H1 (cell line): ENCODE measurements around the gene PLAAT2. TPM values are rescaled to one million over a fixed set of nuclear protein-coding genes. Genes with fewer than 3 reads are reported as not detected.

Experiments
- CTCF ChIA-PET: fragments of 300-600 bp; sonication (Branson Sonifier 250); formaldehyde crosslinking; loops from one replicate; lab custom pipeline; 2021; ENCODE audit not compliant: partially characterized antibody; lab: Charles Lee
- POLR2A ChIA-PET: fragments of 300-600 bp; sonication (Branson Sonifier 250); formaldehyde crosslinking; loops from one replicate; lab custom pipeline; 2021; ENCODE audit warnings: inconsistent platforms; ENCODE audit not compliant: partially characterized antibody; lab: Charles Lee
- DNase-seq, 2 experiments: peaks; one replicate each; pipeline versions ENCODE4 v3.0.0 to v3.0.0-alpha.2; 2010 to 2022; ENCODE audit warnings: low spot score in 2 of 2, low read depth in 1 of 2, mixed read lengths in 1 of 2
- FAIRE-seq: peaks from 2 replicates; lab custom pipeline; 2011; peaks lifted over from hg19 to GRCh38; lab: Jason Lieb, UNC
- H2AFZ ChIP-seq: 2 replicates; pipeline ENCODE4 v1.8.1; 2012; ENCODE audit warnings: low read length, inconsistent platforms
- H2AK5ac ChIP-seq: 2 replicates; pipeline ENCODE4 v1.6.1; 2013; ENCODE audit warnings: low read depth, low read length
- H2BK120ac ChIP-seq: replicated peaks from 2 replicates; pipeline ENCODE3; 2013; ENCODE audit warnings: low read depth, low read length, inconsistent platforms
- H2BK12ac ChIP-seq: 2 replicates; pipeline ENCODE4 v1.6.1; 2013; ENCODE audit warnings: low read depth, low read length
- H2BK15ac ChIP-seq: 2 replicates; pipeline ENCODE4 v1.6.1; 2013; ENCODE audit warnings: low read length
- H2BK20ac ChIP-seq: 2 replicates; pipeline ENCODE4 v1.6.1; 2013; ENCODE audit warnings: low read length
- H2BK5ac ChIP-seq: 2 replicates; pipeline ENCODE4 v1.6.1; 2013; ENCODE audit warnings: low read depth, low read length
- H3K14ac ChIP-seq: 2 replicates; pipeline ENCODE4 v1.6.1; 2013; ENCODE audit warnings: inconsistent platforms; ENCODE audit not compliant: insufficient read length
- H3K18ac ChIP-seq: 2 replicates; pipeline ENCODE4 v1.6.1; 2013; ENCODE audit warnings: low read length; ENCODE audit errors: extremely low read depth
- H3K23ac ChIP-seq: 2 replicates; pipeline ENCODE4 v1.6.1; 2013; ENCODE audit warnings: inconsistent platforms; ENCODE audit not compliant: insufficient read length
- H3K23me2 ChIP-seq: 2 replicates; pipeline ENCODE4 v1.6.1; 2013; ENCODE audit warnings: low read depth, low read length
- H3K27ac ChIP-seq: 2 replicates; pipeline ENCODE4 v1.6.1; 2011; ENCODE audit warnings: low read depth, low read length, inconsistent platforms
- H3K27me3 ChIP-seq, 4 experiments: replicated peaks in 1 of 4; 1 replicate in 1 of 4; 2 replicates in 3 of 4; pipeline versions ENCODE4 v1.6.1 to v1.8.1; 2011 to 2013; ENCODE audit warnings: low read length in 3 of 4, mild to moderate bottlenecking in 3 of 4, inconsistent platforms in 2 of 4, mixed read lengths in 2 of 4, moderate library complexity in 1 of 4; ENCODE audit not compliant: control insufficient read depth in 3 of 4, insufficient read depth in 3 of 4; ENCODE audit errors: extremely low read depth in 1 of 4
- H3K36me3 ChIP-seq, 4 experiments: 2 replicates each; pipeline versions ENCODE4 v1.6.1 to v1.8.1; 2011 to 2013; ENCODE audit warnings: mild to moderate bottlenecking in 4 of 4, low read length in 3 of 4, moderate library complexity in 2 of 4, control low read depth in 1 of 4, inconsistent platforms in 1 of 4; ENCODE audit not compliant: insufficient read depth in 4 of 4, control insufficient read depth in 2 of 4
- H3K4ac ChIP-seq: replicated peaks from 2 replicates; pipeline ENCODE3; 2013; ENCODE audit warnings: low read length, low read depth, mixed read lengths, inconsistent platforms; ENCODE audit not compliant: insufficient read length
- H3K4me1 ChIP-seq, 4 experiments: replicated peaks in 1 of 4; 1 replicate in 1 of 4; 2 replicates in 3 of 4; pipeline versions ENCODE4 v1.6.1 to v1.8.1; 2011 to 2013; ENCODE audit warnings: low read length in 3 of 4, inconsistent platforms in 2 of 4, mixed read lengths in 1 of 4; ENCODE audit not compliant: insufficient read depth in 4 of 4, control insufficient read depth in 3 of 4
- H3K4me2 ChIP-seq, 2 experiments: 2 replicates each; pipeline versions ENCODE4 v1.6.1 to v1.8.1; 2011 to 2013; ENCODE audit warnings: low read depth in 2 of 2, low read length in 2 of 2, control low read depth in 1 of 2, inconsistent platforms in 1 of 2, mild to moderate bottlenecking in 1 of 2; ENCODE audit not compliant: insufficient read depth in 1 of 2
- H3K4me3 ChIP-seq, 4 experiments: fragments of 200-600, 300-600 bp in 1 of 4; sonication (generic), shearing (Covaris generic), sonication (Bioruptor Twin) in 1 of 4; 2 replicates each; pipeline versions ENCODE4 v1.5.1 to v1.8.1; 2011 to 2016; ENCODE audit warnings: low read length in 4 of 4, low read depth in 3 of 4, control low read depth in 2 of 4, inconsistent platforms in 2 of 4, mild to moderate bottlenecking in 2 of 4, mixed read lengths in 1 of 4, moderate library complexity in 1 of 4; ENCODE audit not compliant: insufficient read depth in 2 of 4; ENCODE audit errors: extremely low read depth in 1 of 4
- H3K56ac ChIP-seq: replicated peaks from 2 replicates; pipeline ENCODE3; 2013; ENCODE audit warnings: low read depth, mild to moderate bottlenecking, mixed read lengths, low read length, inconsistent platforms; ENCODE audit not compliant: insufficient read length
- H3K79me1 ChIP-seq: 2 replicates; pipeline ENCODE4 v1.6.1; 2013; ENCODE audit warnings: low read depth, low read length, control low read depth
- H3K79me2 ChIP-seq, 2 experiments: 2 replicates each; pipeline versions ENCODE4 v1.6.1 to v1.8.1; 2012 to 2013; ENCODE audit warnings: low read length in 2 of 2, mild to moderate bottlenecking in 2 of 2, inconsistent platforms in 1 of 2; ENCODE audit not compliant: insufficient read depth in 2 of 2, control insufficient read depth in 1 of 2
- H3K9ac ChIP-seq, 4 experiments: replicated peaks in 1 of 4; 1 replicate in 1 of 4; 2 replicates in 3 of 4; pipeline versions ENCODE4 v1.6.1 to v1.8.1; 2011 to 2013; ENCODE audit warnings: low read depth in 3 of 4, low read length in 3 of 4, control low read depth in 2 of 4, mild to moderate bottlenecking in 2 of 4, moderate library complexity in 2 of 4, inconsistent platforms in 1 of 4; ENCODE audit errors: extremely low read depth in 1 of 4
- H3K9me3 ChIP-seq, 2 experiments: 2 replicates each; pipeline versions ENCODE4 v1.6.1 to v1.8.1; 2012 to 2013; ENCODE audit warnings: mild to moderate bottlenecking in 2 of 2, moderate library complexity in 2 of 2, control low read depth in 1 of 2, inconsistent platforms in 1 of 2, low read depth in 1 of 2, low read length in 1 of 2, mixed read lengths in 1 of 2; ENCODE audit not compliant: insufficient read depth in 2 of 2
- H4K20me1 ChIP-seq, 2 experiments: replicated peaks in 1 of 2; 2 replicates each; pipeline versions ENCODE3 to v1.8.1; 2011 to 2013; ENCODE audit warnings: inconsistent platforms in 2 of 2, low read length in 2 of 2, mild to moderate bottlenecking in 1 of 2; ENCODE audit not compliant: insufficient read depth in 2 of 2, control insufficient read depth in 1 of 2
- H4K5ac ChIP-seq: 2 replicates; pipeline ENCODE4 v1.6.1; 2013; ENCODE audit warnings: low read length, low read depth, mixed read lengths, inconsistent platforms; ENCODE audit not compliant: insufficient read length
- H4K8ac ChIP-seq: 2 replicates; pipeline ENCODE4 v1.8.0; 2013; ENCODE audit warnings: mild to moderate bottlenecking, moderate library complexity, low read length, inconsistent platforms; ENCODE audit not compliant: insufficient read depth; ENCODE audit errors: extremely low read depth
- H4K91ac ChIP-seq: replicated peaks from 2 replicates; pipeline ENCODE3; 2013; ENCODE audit warnings: low read length, mixed read lengths, inconsistent platforms; ENCODE audit not compliant: insufficient read length
- CTCF ChIP-seq, 3 experiments: IDR thresholded peaks; 1 replicate in 2 of 3; 2 replicates in 1 of 3; pipeline versions ENCODE4 v1.5.1 to v1.6.1; 2011; ENCODE audit warnings: low read length in 3 of 3, mild to moderate bottlenecking in 3 of 3, inconsistent platforms in 2 of 3, low read depth in 1 of 3, moderate library complexity in 1 of 3; ENCODE audit not compliant: insufficient read depth in 1 of 3; ENCODE audit errors: control extremely low read depth in 1 of 3
- RAD21 ChIP-seq, 2 experiments: IDR thresholded peaks in 1 of 2; conservative IDR thresholded peaks in 1 of 2; 2 replicates each; pipeline ENCODE4 v1.6.1; 2011; ENCODE audit warnings: low read depth in 2 of 2, low read length in 2 of 2, improper control_type of control experiment in 1 of 2, inconsistent platforms in 1 of 2, mild to moderate bottlenecking in 1 of 2, moderate library complexity in 1 of 2
- TBP ChIP-seq: IDR thresholded peaks from 2 replicates; pipeline ENCODE4 v1.6.1; 2011; ENCODE audit warnings: low read depth, low read length, improper control_type of control experiment
- YY1 ChIP-seq: IDR thresholded peaks from 2 replicates; pipeline ENCODE4 v1.6.1; 2011; ENCODE audit warnings: low read depth, mild to moderate bottlenecking, low read length
- WGBS, 2 experiments: shearing (Covaris generic) in 1 of 2; methylation state at CpG; one replicate each; pipeline versions ENCODE4 v1.1.6 to v1.1.7; 2013 to 2015; ENCODE audit warnings: low lambda C conversion rate in 2 of 2, mixed read lengths in 2 of 2, inconsistent platforms in 1 of 2, low coverage in 1 of 2, missing lambda C conversion rate in 1 of 2; ENCODE audit not compliant: insufficient replicate concordance in 2 of 2, insufficient coverage in 1 of 2, insufficient read length in 1 of 2; ENCODE audit errors: extremely low coverage in 1 of 2, missing lambda C conversion rate in 1 of 2; 5-methylcytosine and 5-hydroxymethylcytosine counted together
- polyA plus RNA-seq, 7 experiments: library from polyadenylated mRNA; depleted of rRNA in 3 of 7; stranded (reverse) in 5 of 7; unstranded in 2 of 7; fragments of >200 nt in 5 of 7; fragments of 200-250 nt in 2 of 7; gene quantifications; 1 replicate in 5 of 7; 2 replicates in 1 of 7; 4 replicates in 1 of 7; pipeline versions ENCODE4 v1.2.1 to v1.2.3, GENCODE V29; 2011 to 2013; ENCODE audit warnings: missing spikeins in 2 of 7, mixed read lengths in 2 of 7
- total RNA-seq: library from RNA; stranded (reverse); fragmentation: NEBNext Ultra II Directional; extraction: Animal tissue kit (Norgen Biotek cat#: 25700); gene quantifications from 2 replicates; pipeline ENCODE4 v1.2.1, GENCODE V29; 2021

Gene PLAAT2
- total and polyA plus RNA-seq, 2 of the 8 experiments (the other 6 are each of a cell fraction or from before 2014, with no cell fraction given): 0.39 TPM; not detected in 1

GRCh38 chr11:63508009-63508408 lies 55.2 kb downstream of the PLAAT2 start:
- no peak for FAIRE-seq
- no peak overlapping the region for H3K4me3 ChIP-seq
- 94% methylated on average over 3 of the region's 3 CpGs; no CpG with 5 or more reads in 1 of the 2 experiments for WGBS, 2 experiments
- no peak overlapping the region for H3K4ac ChIP-seq
- H3K23ac ChIP-seq: no peak overlapping the region
- H2AK5ac ChIP-seq: no peak overlapping the region
- H3K79me2 ChIP-seq: no peaks in the 10 kb centered on the region
- H3K4me2 ChIP-seq: no peak overlapping the region
- H4K5ac ChIP-seq: no peak overlapping the region
- ChIA-PET POLR2A (interaction anchor here (0.9 to 1.3 kb wide), 5 partner anchors 9 to 29 kb away, joined by 3 to 4 read pairs (median 3); partner anchors contain the start of gene PLAAT4), CTCF (interaction anchor here (0.5 to 8.2 kb wide), 21 partner anchors 10 to 473 kb away, joined by 3 to 97 read pairs (median 3); partner anchors contain the start of gene PLAAT5)
- peak overlapping the region; percentile 5 for H2BK120ac ChIP-seq
- H2BK15ac ChIP-seq: no peak overlapping the region
- H3K56ac ChIP-seq: no peak overlapping the region
- no peak overlapping the region for H2BK12ac ChIP-seq
- no peak overlapping the region for H4K91ac ChIP-seq
- no peak overlapping the region for H3K27ac ChIP-seq
- H3K9me3 ChIP-seq: no peaks in the 10 kb centered on the region
- H3K79me1 ChIP-seq: no peaks in the 10 kb centered on the region
- no peak overlapping the region for H4K8ac ChIP-seq
- H2BK5ac ChIP-seq: no peak overlapping the region
- H3K36me3 ChIP-seq: no peaks in the 10 kb centered on the region
- no peak overlapping the region for H2AFZ ChIP-seq
- H3K9ac ChIP-seq: no peak overlapping the region
- no peaks in the 10 kb centered on the region for H3K23me2 ChIP-seq
- peaks cover 9 to 21% (median 15%) of the 10 kb centered on the region in 4 experiments for H3K4me1 ChIP-seq
- 0 out of 2 replicates have a peak, but pooled peaks have one; percentile 18 for TF ChIP-seq YY1
- peak; percentile 71 to 82 for TF ChIP-seq RAD21 (IDR thresholded peaks at IDR 0.05 in 1 of 2, conservative IDR thresholded peaks at IDR 0.05 in 1 of 2; ENCODE audit: low read depth in 2 of 2, low read length in 2 of 2)
- peak; percentile 62 to 71 (median 71) for TF ChIP-seq CTCF (IDR thresholded peaks at IDR 0.05; ENCODE audit: control extremely low read depth in 1 of 3, insufficient read depth in 1 of 3, low read depth in 1 of 3, low read length in 3 of 3)
- no peak for TF ChIP-seq TBP
- peak in 1 of 2 experiments; percentile 54 for DNase-seq
- no peaks in the 10 kb centered on the region for H4K20me1 ChIP-seq
- no peak overlapping the region for H2BK20ac ChIP-seq
- H3K18ac ChIP-seq: no peak overlapping the region
- no peaks in the 10 kb centered on the region for H3K27me3 ChIP-seq
- H3K14ac ChIP-seq: no peak overlapping the region
